Kidney capillary endothelial cell (primary cell): ENCODE data around the gene DCP1A.
"Not testable (repeated sequence)": the region's sequence is repeated elsewhere in the genome, so short reads cannot be mapped to it uniquely, and the experiment has no call there.

ENCODE experiments used
- DNase-seq: peaks from one replicate; pipeline ENCODE4 v3.0.0-alpha.2; 2018; ENCODE audit warnings: low spot score

Gene DCP1A

GRCh38 chr3:53328746-53329145 is 18.6 kb downstream of the DCP1A start:
- no peak for DNase-seq

- DNase-seq = not testable (repeated sequence)
These were observed 19.4 kb downstream of the DCP1A start for GRCh38 chr3:53327986-53328385.

- no peak for DNase-seq
These were observed 23.2 kb downstream of the DCP1A start for GRCh38 chr3:53324105-53324504.

GRCh38 chr3:53320697-53321096 is 26.6 kb downstream of the DCP1A start:
- no peak for DNase-seq

DNA sequence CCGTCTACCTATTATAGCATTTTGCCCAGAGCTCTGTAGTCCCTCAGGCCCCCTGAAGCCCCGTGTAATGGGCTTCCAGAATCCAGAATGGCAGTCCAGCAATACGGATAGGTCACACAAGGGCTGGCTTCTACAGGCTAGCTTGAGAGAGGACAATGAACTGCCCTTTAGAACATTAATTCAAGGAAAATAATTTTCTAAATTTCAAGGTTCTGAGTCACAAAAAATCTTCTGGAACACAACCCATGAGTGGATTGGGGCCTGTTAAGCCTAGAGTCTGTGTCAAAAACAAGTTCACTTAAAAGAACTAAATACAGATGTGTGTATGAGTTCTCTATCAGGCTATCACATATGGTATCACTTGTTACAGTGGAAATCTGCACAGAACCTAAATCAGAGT is 28.8 kb downstream of the DCP1A start:
- DNase-seq = no peak

DNA sequence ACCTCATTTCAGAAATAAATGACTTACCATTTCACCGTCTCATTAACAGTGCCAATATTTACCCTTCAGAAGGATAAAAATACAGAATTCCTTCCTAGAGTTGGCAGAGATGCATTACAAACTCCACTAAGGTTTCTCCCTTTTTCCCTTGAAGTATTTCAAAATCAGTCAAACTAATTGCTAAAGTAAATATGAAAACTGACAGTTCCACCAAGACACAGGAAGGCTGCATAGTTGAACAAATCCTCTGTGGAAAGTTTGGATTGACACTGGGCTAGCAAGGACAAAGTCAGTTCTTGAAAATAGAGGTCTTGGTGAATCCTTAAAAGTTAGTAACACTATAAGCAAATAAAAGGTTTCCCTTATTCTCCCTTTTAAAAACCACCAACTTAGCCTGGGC is 34.5 kb downstream of the DCP1A start:
- DNase-seq = no peak

DNA sequence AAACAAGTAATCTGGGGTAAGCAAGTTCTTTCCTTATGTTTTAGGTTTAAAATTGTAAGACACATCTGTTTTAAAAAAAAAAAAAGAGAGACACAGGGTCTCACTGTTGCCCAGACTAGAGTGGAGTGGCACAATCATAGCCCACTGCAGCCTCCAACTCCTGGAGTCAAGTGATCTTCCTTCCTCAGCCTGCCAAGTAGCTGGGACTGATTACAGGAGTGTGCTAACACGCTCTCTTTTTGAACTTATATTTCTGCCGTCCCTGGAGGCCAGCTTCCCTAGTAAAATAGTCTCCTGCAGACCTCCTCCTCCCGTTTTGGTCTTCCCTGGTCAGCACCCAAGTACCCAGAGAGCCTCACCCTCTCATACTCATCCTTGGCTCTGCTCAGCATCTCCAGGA is 35.5 kb downstream of the DCP1A start:
- no peak for DNase-seq

DNA sequence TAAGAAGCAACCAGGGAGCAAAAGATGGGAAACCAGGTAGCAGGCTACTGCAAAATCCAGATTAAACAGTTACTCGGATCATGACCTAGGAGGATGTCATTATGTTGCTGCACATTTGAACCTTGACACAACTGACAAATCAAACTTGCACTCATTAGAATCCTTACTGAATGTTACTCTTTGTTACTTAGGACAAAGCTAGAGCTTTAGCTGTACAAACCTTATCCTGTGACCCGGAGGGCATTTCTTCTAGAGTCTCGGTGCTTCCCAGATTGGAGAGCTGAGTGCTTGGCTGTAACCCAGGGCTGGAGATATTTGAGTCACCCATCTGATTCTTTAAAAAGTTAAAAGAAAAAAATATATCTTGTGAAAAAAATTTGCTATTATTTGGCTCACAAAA is 43.4 kb downstream of the DCP1A start:
- DNase-seq = no peak

GRCh38 chr3:53303549-53303948 is 43.8 kb downstream of the DCP1A start:
- no peak for DNase-seq

DNA sequence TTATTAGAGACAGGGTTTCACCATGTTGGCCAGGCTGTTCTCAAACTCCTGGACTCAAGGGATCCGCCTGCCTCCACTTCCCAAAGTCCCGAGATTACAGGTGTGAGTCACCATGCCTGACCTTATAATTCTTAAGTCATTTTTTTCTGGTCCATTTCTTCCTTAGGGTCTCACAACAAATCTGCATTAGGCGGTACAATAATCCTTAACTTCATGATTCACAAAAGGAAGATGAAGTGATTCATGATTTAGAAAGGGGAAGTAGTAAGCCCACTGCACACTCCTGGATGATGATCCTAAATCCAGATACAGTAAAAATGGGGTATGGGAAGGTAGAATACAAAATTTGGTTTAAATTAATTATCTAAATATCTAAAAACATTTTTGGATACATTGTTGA is 46.5 kb downstream of the DCP1A start:
- DNase-seq = no peak

GRCh38 chr3:53299611-53300023 is 47.7 kb downstream of the DCP1A start:
- DNase-seq = peak; percentile 52

DNA sequence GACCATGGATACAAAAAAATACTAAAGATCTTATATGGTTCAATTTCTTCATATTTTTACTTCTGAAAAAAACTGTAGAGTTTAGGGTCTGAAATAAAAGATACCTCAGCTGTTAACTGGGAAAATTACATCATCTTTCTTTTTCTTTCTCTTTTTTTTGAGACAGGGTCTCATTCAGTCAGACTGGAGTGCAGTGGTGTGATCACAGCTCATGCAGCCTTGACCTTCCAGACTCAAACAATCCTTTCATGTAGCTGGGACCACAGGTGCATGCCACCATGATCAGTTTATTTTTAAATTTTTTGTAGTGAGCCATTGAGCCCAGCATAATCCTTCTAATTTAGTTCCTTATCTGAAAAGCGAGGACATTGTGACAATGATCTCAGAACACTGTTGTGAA is 51.9 kb downstream of the DCP1A start:
- no peak for DNase-seq

DNA sequence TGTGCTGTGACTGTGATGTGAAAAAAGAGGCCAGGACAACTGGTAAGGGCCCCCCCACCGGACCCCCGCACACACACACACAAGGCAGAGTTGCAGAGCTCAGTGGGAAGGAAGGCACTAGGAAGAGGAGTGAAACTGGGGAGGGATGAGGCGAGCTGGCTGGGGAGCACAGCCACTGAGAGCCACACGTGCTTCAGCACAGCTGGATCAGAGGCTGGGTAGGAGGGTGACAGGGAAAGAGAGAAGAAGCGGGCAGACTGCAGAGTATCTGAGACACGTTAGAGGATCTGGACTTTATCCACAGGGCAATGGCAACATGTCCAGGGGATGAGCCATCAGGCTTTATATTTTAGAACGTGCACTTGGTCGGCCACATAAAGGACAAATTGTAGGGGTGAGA is 53.5 kb downstream of the DCP1A start:
- DNase-seq = no peak

DNA sequence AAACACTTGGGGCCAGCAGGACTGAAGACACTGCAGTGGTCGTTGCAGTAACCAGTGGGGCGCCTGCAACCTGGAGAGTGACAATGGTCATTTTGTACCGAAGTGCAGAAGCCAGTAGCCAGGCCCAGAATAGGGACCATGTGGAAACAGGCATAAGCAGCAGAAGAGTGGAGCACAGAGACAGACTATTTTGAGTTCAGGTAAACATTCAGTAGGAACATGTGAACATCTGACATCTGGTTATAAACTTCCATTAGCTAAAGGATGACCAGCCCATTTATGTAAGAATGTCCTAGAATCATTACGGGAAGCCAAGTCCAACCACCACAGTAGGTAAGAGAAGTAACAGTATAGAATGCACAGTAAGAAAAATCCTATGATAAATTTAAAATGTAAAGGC is 59.1 kb downstream of the DCP1A start:
- no peak for DNase-seq

GRCh38 chr3:53287131-53287629 is 60.2 kb downstream of the DCP1A start:
- DNase-seq = no peak

GRCh38 chr3:53286727-53287126 is 60.6 kb downstream of the DCP1A start:
- no peak for DNase-seq

GRCh38 chr3:53282581-53282980 is 64.8 kb downstream of the DCP1A start:
- DNase-seq = no peak

- DNase-seq = no peak
These were observed 68.7 kb downstream of the DCP1A start for GRCh38 chr3:53278667-53279066.

DNA sequence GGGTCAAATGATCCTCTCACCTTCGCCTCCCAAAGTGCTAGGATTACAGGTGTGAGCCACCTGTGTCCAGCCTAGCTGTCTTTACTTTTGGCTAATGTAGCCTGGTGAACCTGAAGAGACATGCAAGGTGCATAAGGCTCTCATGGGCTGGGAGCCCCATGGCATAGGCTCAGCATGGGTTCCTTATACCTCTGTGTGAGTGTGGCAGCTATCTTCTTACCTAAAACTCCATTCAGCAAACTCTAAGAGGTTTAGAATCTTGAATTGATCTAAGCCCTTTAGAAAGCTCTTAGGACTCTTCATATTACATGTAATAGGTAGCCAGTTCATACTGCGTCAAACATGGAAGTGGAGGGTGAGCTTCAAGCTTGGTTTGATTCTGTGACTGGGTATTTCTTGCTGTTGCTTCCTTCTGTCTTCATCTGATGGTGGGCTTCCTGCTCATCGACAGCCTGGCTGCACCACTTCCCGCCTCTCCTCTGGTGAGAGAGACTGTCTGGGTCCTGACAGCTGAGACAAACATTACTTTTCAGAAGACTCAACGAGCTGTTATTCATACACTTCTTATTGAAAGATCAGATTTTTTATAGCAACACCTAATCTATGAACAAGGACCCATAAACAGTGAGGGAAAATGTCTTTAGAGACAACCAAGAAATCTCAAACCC is 72.3 kb downstream of the DCP1A start:
- DNase-seq = no peak

- no peak for DNase-seq
These were observed 74.1 kb downstream of the DCP1A start for GRCh38 chr3:53273146-53273670.

DNA sequence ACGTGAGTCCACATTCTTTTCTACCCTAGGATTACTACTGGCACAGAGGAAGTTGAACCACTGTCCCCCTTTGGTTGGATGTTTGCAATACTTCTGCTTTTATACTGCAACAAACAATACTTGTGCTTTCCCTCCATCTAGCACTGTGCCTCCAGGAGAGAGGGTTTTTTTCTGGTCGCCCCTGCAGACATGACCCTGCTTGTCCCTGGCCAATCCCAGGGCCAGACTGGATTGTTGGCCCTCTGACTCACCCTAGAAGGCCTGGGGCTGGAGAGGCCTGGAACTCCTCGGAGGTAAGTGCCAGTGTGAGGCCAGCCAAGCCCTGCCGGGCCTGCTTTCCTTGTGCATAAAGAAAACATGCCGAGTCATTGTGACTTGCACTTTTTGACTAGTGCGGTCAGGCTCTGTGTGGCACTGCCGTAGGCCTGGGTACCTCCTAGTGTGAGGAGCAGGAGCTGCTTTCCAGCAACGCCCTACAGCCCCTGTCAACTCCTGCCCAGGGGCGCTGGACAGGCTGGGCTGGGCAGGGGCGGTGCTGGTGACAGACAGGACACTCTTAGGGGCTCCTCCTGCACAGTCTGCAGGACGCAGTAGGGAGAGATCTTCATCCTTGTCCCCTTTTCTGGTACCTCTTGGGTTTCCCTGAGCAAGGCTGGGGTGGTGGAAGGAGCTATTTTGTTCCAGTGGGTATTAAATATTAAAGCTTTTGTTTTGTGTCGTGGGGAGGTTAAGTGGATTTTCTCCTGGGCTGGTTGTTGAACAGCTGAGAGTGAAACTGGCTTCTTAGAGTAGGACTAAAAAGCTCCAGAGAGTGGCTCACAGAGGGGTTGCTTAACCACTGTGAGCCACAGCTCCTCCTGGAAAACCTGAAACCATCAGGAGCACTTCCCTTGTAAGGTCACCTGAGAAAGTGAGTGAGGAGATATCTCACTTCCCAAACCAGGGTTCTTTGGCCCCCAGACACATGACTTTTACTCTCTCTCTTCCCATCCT is 77.2 kb downstream of the DCP1A start:
- DNase-seq = peak; percentile 61

- not testable (repeated sequence) for DNase-seq
These were observed 78.2 kb downstream of the DCP1A start for GRCh38 chr3:53269193-53269592.

GRCh38 chr3:53267766-53268165 is 79.6 kb downstream of the DCP1A start:
- no peak for DNase-seq
